Ovary (tissue), 3 donors: ENCODE measurements around the gene CELA3B.

Source experiments
- POLR2A ChIP-seq: fragments of 450-650 bp; IDR thresholded peaks from one replicate; pipeline ENCODE4 v1.6.1; 2017; ENCODE audit warnings: antibody characterized with exemption, mild to moderate bottlenecking, moderate library complexity
- TF ChIP-seq, protein P1 (sequence below), 3 donors: fragments of 450-650 bp in 2 of 3; fragments of 200-600 bp in 1 of 3; IDR thresholded peaks; one replicate each; pipeline versions ENCODE4 v1.5.1 to v1.8.0; 2016 to 2022; ENCODE audit warnings: antibody characterized with exemption in 3 of 3, mild to moderate bottlenecking in 1 of 3
- donor health status: DM: no; HTN: no; CAD: no.

DNA sequence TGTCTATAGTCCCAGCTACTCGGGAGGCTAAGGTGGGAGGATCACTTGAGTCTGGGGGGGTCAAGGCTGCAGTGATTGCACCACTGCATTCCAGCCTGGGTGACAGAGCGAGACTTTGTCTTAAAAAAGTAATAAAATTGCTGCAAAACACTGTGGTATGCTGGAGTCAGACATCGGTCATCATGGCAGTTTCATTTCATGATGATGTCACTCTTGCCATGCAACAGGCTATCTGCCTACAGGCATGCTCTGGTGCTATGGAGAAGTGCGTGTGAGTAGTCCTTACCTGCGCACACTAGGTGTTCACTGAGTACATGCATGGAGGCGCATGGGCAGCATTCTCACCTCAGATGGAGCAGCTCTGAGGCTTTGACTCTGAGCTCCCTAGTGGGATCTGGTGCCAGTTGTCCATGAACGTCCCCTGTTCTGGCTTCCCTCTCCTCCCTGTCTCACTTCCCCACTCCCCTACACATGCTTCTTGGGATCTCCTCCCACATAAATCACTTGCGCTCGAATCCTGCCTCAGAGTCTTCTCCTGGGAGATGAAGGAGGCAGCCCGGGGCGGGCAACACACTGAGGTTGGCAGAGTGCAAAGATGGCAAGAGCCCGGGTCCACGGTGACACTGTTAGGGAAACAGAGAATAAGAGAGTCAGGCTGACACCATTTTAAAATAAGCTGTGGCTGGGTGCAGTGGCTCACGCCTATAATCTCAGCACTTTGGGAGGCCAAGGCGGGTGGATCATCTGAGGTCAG, 10.4 kb upstream of the CELA3B start:
- TF ChIP-seq, protein P1, sequence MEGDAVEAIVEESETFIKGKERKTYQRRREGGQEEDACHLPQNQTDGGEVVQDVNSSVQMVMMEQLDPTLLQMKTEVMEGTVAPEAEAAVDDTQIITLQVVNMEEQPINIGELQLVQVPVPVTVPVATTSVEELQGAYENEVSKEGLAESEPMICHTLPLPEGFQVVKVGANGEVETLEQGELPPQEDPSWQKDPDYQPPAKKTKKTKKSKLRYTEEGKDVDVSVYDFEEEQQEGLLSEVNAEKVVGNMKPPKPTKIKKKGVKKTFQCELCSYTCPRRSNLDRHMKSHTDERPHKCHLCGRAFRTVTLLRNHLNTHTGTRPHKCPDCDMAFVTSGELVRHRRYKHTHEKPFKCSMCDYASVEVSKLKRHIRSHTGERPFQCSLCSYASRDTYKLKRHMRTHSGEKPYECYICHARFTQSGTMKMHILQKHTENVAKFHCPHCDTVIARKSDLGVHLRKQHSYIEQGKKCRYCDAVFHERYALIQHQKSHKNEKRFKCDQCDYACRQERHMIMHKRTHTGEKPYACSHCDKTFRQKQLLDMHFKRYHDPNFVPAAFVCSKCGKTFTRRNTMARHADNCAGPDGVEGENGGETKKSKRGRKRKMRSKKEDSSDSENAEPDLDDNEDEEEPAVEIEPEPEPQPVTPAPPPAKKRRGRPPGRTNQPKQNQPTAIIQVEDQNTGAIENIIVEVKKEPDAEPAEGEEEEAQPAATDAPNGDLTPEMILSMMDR (IDR thresholded peaks at IDR 0.05) = no peak
- no peak for TF ChIP-seq POLR2A
